Lower leg skin (tissue), 3 donors: ENCODE data around the gene RAB5IF.

Source experiments
- POLR2A ChIP-seq, 2 donors: fragments of 450-650 bp; IDR thresholded peaks; one replicate each; pipeline ENCODE4 v1.6.1; 2016 to 2017; ENCODE audit warnings: antibody characterized with exemption in 2 of 2, mild to moderate bottlenecking in 1 of 2, moderate library complexity in 1 of 2
- TF ChIP-seq, protein P1 (sequence below), 3 donors: fragments of 450-650 bp; IDR thresholded peaks; one replicate each; pipeline ENCODE4 v1.5.1; 2016; ENCODE audit warnings: antibody characterized with exemption in 3 of 3, mild to moderate bottlenecking in 3 of 3, moderate library complexity in 2 of 3

DNA sequence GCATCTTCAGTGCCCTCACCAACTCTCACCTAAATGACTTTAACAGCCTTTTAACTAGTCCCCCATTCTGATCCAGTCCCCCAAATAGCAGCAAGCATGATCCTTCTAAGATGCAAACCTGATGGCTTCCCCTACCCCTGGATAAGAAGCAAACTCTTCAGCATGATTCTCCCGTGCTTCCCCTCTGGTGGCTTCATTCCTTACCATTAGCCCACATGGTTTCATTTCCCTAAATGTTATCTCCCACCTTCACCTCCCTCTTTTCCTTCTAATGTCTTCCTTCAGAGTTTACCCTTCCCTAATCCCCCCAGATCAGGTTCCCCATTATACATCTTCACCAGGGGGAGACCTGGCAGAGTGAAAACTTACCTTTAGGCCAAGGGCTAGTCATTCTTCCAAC is 4.0 kb upstream of the RAB5IF start:
- TF ChIP-seq, protein P1, sequence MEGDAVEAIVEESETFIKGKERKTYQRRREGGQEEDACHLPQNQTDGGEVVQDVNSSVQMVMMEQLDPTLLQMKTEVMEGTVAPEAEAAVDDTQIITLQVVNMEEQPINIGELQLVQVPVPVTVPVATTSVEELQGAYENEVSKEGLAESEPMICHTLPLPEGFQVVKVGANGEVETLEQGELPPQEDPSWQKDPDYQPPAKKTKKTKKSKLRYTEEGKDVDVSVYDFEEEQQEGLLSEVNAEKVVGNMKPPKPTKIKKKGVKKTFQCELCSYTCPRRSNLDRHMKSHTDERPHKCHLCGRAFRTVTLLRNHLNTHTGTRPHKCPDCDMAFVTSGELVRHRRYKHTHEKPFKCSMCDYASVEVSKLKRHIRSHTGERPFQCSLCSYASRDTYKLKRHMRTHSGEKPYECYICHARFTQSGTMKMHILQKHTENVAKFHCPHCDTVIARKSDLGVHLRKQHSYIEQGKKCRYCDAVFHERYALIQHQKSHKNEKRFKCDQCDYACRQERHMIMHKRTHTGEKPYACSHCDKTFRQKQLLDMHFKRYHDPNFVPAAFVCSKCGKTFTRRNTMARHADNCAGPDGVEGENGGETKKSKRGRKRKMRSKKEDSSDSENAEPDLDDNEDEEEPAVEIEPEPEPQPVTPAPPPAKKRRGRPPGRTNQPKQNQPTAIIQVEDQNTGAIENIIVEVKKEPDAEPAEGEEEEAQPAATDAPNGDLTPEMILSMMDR (IDR thresholded peaks at IDR 0.05): no peak
- TF ChIP-seq POLR2A (IDR thresholded peaks at IDR 0.05): no peak
